HCT116 (cell line): ENCODE measurements around the gene MBD5.

Experiments used
- EGR1 ChIP-seq: IDR thresholded peaks from 2 replicates; pipeline ENCODE4 v1.6.1; 2012; ENCODE audit warnings: low read depth
- EZH2 ChIP-seq: fragments of 200-600 bp; sonication (generic); IDR thresholded peaks from 2 replicates; pipeline ENCODE4 v1.6.1; 2017; ENCODE audit warnings: antibody characterized with exemption, mixed run types
- EZH2phosphoT487 ChIP-seq: fragments of 200-600 bp; IDR thresholded peaks from 2 replicates; pipeline ENCODE4 v1.6.1; 2018; ENCODE audit warnings: antibody characterized with exemption, borderline replicate concordance
- POLR2A ChIP-seq: IDR thresholded peaks from 2 replicates; pipeline ENCODE4 v1.7.0; 2011; ENCODE audit warnings: borderline replicate concordance; ENCODE audit not compliant: insufficient read depth, insufficient read length; ENCODE audit errors: extremely low read depth
- POLR2AphosphoS5 ChIP-seq: IDR thresholded peaks from 2 replicates; pipeline ENCODE4 v1.6.1; 2011; ENCODE audit warnings: mild to moderate bottlenecking, low read depth, low read length, moderate library complexity
- RAD21 ChIP-seq: IDR thresholded peaks from 2 replicates; pipeline ENCODE4 v1.6.1; 2012; ENCODE audit warnings: low read depth, mild to moderate bottlenecking
- ZFX ChIP-seq: fragments of 450-650 bp; IDR thresholded peaks from 2 replicates; pipeline ENCODE4 v1.6.1; 2017
- ZNF274 ChIP-seq: fragments of 200-500 bp; sonication (Bioruptor generic); IDR thresholded peaks from 2 replicates; pipeline ENCODE4 v1.6.1; 2014; ENCODE audit warnings: mild to moderate bottlenecking, low read depth, low read length, inconsistent platforms
- TF ChIP-seq, protein P1 (sequence below), 3 experiments: fragments of 200-600 bp in 1 of 3; sonication (generic) in 1 of 3; IDR thresholded peaks in 2 of 3; conservative IDR thresholded peaks in 1 of 3; 2 replicates each; pipeline ENCODE4 v1.5.1; 2012 to 2017; ENCODE audit warnings: low read depth in 2 of 3, low read length in 2 of 3, antibody characterized with exemption in 1 of 3, borderline replicate concordance in 1 of 3, control low read depth in 1 of 3, mild to moderate bottlenecking in 1 of 3, mixed read lengths in 1 of 3, mixed run types in 1 of 3, moderate library complexity in 1 of 3; ENCODE audit not compliant: insufficient read depth in 1 of 3

DNA sequence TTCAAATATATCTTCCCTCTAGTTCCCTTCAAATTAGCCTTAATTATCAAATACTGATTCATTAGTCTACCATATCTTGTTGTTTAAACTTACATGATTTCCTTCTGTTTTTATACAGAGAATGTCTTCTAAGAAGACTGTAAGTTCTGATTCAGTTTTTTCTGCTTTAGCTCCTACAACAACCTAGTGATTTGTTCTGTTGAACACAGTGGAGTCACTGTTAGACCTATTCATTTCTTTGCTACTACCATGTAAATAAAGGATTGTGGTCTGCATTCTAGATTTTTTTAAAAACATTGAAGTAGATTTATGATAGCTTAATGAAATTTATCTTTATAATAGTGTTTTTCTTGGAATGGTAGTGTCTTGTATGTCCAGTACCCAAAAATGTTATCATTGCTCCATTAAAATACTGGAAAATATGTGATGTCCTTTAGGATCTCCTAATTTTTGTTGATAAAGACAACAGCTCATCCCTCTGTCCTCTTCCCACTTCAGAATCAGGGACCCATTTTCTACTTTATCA, 146.4 kb downstream of the MBD5 start:
- TF ChIP-seq, protein P1, sequence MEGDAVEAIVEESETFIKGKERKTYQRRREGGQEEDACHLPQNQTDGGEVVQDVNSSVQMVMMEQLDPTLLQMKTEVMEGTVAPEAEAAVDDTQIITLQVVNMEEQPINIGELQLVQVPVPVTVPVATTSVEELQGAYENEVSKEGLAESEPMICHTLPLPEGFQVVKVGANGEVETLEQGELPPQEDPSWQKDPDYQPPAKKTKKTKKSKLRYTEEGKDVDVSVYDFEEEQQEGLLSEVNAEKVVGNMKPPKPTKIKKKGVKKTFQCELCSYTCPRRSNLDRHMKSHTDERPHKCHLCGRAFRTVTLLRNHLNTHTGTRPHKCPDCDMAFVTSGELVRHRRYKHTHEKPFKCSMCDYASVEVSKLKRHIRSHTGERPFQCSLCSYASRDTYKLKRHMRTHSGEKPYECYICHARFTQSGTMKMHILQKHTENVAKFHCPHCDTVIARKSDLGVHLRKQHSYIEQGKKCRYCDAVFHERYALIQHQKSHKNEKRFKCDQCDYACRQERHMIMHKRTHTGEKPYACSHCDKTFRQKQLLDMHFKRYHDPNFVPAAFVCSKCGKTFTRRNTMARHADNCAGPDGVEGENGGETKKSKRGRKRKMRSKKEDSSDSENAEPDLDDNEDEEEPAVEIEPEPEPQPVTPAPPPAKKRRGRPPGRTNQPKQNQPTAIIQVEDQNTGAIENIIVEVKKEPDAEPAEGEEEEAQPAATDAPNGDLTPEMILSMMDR (IDR thresholded peaks at IDR 0.05 in 2 of 3, conservative IDR thresholded peaks at IDR 0.05 in 1 of 3; ENCODE audit: borderline replicate concordance in 1 of 3, insufficient read depth in 1 of 3, low read depth in 2 of 3, low read length in 2 of 3) = no peak
- TF ChIP-seq ZFX (no peak), POLR2A (no peak), EZH2 (no peak), POLR2AphosphoS5 (no peak), EGR1 (no peak), ZNF274 (no peak), EZH2phosphoT487 (no peak), RAD21 (no peak)
